Measurements from ENCODE around the gene FGD2.
A peak's percentile ranks its signal among the peaks of the same experiment; 100 is the strongest.

The FGD2 gene

GRCh38 chr6:37017606-37018197 lies 12.2 kb downstream of the FGD2 start:
- no peak for DNase-seq (ENCODE audit: low read depth, low spot score)

- peak; percentile 74 for DNase-seq (ENCODE audit: low read depth, low spot score)
These were observed 13.0 kb downstream of the FGD2 start for GRCh38 chr6:37018198-37019064.

- DNase-seq (ENCODE audit: low read depth, low spot score) = no peak
These were observed 13.6 kb downstream of the FGD2 start for GRCh38 chr6:37019065-37019450.

- no peak for DNase-seq (ENCODE audit: low read depth, low spot score)
These were observed 14.9 kb downstream of the FGD2 start for GRCh38 chr6:37020381-37020780.

- no peak for DNase-seq (ENCODE audit: low read depth, low spot score)
These were observed 15.4 kb downstream of the FGD2 start for GRCh38 chr6:37020812-37021211.

- DNase-seq (ENCODE audit: low read depth, low spot score) = peak; percentile 25
These were observed 16.1 kb downstream of the FGD2 start for GRCh38 chr6:37021356-37022129.

GRCh38 chr6:37022135-37022863 lies 16.8 kb downstream of the FGD2 start:
- DNase-seq (ENCODE audit: low read depth, low spot score) = no peak

- no peak for DNase-seq (ENCODE audit: low read depth, low spot score)
These were observed 19.3 kb downstream of the FGD2 start for GRCh38 chr6:37024656-37025337.

GRCh38 chr6:37025621-37026466 lies 20.4 kb downstream of the FGD2 start:
- DNase-seq (ENCODE audit: low read depth, low spot score) = no peak

- no peak for DNase-seq (ENCODE audit: low read depth, low spot score)
These were observed 21.7 kb downstream of the FGD2 start for GRCh38 chr6:37027036-37027720.

- no peak for DNase-seq (ENCODE audit: low read depth, low spot score)
These were observed 22.5 kb downstream of the FGD2 start for GRCh38 chr6:37027811-37028469.

GRCh38 chr6:37029249-37029971 lies 24.0 kb downstream of the FGD2 start:
- DNase-seq (ENCODE audit: low read depth, low spot score) = no peak

- DNase-seq (ENCODE audit: low read depth, low spot score) = no peak
These were observed 25.1 kb downstream of the FGD2 start for GRCh38 chr6:37030599-37030998.

- DNase-seq (ENCODE audit: low read depth, low spot score) = no peak
These were observed 26.8 kb downstream of the FGD2 start for GRCh38 chr6:37032239-37032638.

- DNase-seq (ENCODE audit: low read depth, low spot score) = no peak
These were observed 27.8 kb downstream of the FGD2 start for GRCh38 chr6:37033255-37033654.

GRCh38 chr6:37033819-37034795 lies 28.7 kb downstream of the FGD2 start:
- DNase-seq (ENCODE audit: low read depth, low spot score) = no peak

- DNase-seq (ENCODE audit: low read depth, low spot score) = no peak
These were observed 30.7 kb downstream of the FGD2 start for GRCh38 chr6:37036146-37036545.

All from activated naive CD8-positive, alpha-beta T cell treated with anti-CD3 and anti-CD28 coated beads, Interleukin-2, amount 50 U/mL, for 16 hours (primary cell).